NCI-H1105 (cell line): ENCODE data around the gene FANCG.

Experiments
- DNase-seq: peaks from one replicate; lab custom pipeline; 2025; lab: John Stamatoyannopoulos, UW

Gene FANCG

DNA sequence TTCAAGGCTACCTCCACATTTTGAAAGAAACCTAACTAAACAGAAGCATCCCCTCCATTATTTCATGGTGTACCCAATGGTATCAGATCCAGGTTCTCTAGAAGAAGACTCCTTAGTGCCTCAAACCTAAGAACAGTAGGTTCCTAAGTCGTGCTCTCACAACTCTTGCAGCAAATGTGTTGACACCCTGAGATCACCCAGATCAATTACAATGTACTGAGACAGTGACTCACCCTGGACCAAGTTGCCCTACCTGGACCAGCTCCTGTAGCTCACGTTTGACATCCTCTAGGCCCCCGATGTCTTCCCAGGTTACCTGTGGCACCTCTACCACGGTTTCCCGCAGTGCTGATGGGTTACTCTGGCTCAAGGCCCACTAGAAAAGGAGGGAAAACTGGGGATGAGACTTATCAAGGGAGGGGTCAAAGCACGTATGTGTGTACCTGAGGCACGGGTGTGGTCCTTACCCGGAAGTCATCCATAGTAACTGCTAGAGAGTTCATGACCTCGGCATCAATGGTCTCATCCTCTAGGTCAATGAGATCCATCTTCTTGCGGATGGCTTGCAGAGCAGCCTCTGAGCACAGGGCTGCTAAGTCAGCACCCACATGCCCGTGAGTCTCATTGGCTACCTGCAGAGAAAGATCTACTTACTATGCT, 19.1 kb downstream of the FANCG start:
- no peak for DNase-seq

DNA sequence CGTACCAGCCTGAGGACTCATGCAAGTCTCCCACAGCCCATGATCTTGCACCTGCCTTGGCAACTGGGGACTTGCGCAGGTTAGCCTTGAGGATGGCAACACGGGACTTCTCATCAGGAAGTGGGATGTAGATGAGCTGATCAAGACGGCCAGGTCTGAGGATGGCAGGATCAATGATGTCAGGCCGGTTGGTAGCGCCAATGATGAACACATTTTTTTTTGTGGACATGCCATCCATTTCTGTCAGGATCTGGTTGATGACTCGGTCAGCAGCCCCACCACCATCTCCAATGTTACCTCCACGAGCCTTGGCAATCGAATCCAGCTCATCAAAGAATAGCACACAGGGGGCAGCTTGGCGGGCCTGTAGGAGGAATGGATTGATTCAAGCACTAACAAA, 20.3 kb downstream of the FANCG start:
- no peak for DNase-seq

DNA sequence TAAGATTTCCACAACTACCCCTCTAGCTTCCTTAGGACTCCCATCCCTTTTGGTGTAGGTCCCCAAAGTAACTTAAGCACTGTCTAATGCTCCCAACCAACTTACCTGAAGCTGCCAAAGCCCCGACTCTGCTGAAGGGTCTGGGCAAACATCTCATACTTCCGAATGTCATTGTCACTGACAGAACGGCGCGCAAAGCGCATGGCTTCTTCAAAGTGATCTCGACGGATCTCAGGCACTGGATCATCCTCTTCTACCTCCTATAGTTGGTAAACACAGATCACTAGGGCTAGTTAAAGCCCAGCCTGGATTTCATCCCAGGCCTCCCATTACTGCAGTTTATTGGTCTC, 22.5 kb downstream of the FANCG start:
- DNase-seq, result no peak

DNA sequence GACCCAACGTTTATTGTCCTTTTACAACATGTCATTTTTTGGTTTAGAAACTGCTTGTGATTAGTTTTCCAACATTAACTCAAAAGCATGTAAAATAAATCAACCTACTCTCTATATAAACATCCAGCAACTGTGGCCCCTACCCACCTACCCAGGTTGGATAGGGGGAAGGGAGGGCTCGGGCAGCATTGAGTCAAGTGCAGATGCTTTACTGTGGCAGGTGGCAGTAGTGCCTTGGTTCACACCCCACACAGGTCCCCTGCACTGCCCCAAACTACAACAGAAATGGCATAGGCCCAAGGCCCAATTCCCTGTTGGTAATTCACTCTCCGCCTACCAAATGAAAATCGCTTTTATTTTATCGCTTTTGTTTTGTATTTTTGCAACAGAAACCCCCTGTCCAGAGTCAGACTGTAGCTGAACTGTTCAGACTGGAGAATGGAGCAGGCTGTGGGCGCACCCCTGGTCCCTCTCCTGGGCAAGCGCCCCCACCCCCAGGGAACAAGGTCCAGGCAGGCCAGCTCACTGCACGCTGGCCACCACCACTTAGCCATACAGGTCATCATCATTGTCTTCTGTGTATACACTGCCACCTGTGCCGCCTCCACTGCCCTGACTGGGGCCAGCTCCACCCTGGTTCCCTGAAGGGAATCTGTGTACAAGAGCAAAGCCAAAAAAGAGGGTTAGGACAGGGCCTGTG, 23.0 kb downstream of the FANCG start:
- no peak for DNase-seq

DNA sequence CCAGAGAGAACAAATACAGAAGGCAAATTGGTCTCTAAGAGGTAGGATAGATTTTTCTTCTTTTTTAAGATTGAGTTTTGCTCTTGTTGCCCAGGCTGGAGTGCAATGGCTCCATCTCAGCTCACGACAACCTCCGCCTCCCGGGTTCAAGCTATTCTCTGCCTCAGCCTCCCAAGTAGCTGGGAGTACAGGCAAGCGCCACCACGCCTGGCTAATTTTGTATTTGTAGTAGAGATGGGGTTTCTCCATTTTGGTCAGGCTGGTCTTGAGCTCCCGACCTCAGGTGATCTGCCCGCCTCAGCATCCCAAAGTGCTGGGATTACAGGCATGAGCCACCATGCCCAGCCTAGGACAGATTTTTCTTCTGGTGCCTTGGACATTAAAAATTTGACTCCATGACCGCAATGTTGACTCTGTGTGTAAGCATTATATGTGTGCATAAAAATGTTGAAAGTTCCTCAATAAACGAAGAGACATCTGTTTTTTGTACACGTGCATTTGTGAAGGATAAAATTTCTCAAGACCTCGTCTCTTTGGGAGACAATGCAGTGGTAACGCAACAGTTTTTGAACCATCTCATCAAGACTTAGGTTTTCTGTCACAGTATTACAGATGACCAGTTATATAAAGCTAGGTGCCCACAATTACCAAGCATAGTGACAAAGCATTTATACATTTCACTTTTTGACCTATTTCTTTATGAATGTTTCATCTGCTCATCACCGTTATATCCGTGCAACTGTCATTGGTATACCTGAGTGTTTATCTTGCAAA, 24.7 kb downstream of the FANCG start:
- DNase-seq, result no peak

DNA sequence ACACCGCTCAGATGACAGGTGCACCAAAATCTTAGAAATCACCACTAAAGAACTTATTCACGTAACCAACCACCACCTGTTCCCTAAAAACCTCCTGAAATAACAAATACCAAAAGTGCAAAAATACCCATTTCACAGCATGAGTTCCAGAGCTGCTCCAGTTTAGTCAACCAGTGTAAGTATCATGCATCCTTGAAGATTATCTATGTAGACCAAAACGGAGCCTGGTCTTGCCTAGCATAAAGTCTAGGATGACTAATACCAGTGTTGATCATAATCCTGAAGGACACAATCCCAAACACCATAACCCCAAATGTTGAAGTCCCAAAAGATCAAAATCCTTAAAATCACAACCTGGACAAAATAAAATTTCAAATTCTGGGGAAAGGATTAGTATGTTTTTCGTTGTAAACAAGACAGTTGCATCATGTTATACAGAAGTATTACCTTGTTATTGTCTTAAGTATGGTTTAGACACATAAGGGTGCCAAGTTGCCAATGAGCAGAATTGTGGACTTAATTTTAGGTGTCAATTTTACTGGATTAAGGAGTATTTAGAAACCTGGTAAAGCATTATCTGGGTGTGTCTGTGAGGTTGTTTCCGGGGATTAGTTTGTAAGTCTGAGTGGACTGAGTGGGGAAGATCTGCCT, 25.4 kb downstream of the FANCG start:
- DNase-seq, result no peak

DNA sequence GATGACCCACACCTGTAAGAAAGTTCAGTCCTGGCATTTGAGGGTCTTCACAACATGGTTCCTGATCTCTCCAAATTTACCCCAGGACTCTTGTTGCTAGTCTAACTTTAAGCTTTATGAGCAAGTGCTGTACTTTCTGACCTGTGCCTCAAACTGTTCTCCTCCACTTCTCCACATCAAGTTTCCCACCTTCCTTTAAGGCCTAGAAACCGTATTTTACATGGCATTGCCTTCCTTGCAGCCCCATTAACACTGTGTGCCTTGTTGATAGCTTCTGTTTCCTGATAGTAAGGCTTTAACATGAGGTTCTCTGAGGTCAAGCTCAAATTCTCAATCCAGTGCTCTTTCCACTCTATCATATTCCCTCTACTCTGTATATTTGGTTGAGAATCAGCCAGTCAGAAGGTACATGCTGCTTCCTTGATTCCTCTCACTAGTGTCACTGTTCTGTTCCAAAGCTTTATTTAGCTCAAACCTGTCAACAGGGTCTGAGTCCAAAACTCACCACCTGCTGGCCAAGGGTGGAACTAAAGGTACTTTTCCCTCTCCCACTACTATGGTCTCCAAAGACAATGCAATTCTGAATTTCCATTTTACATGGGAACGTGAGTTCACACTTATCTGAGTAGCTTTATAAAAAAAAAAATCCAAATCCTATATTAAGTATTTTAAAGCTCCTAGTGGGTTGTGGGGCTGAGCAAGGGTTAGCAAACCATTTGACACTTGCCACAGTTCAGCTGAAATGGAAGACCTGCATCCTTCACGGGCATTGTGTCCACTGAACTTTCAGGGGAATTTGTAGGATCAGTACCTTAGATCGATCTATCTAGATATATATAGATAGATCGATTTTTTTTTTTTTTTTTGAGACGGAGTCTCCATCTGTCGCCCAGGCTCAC, 28.4 kb downstream of the FANCG start:
- DNase-seq, result peak; percentile 19

DNA sequence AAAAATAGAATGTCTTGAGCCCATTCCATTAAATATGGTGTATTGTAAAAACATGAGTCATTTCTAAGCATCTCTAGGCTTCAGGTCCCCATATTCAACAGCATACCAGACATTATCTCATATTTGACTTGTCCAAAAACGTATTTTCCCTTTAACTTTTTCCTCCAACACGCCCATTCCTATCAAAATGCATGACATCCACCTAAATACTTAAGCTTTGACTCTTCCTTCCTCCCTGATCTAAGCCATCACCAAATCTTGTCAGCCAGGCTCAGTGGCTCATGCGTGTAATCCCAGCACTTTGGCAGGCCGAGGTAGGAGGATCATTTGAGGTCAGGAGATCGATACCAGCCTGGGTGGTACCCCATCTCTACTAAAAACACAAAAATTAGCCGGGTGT, 31.2 kb downstream of the FANCG start:
- no peak for DNase-seq

DNA sequence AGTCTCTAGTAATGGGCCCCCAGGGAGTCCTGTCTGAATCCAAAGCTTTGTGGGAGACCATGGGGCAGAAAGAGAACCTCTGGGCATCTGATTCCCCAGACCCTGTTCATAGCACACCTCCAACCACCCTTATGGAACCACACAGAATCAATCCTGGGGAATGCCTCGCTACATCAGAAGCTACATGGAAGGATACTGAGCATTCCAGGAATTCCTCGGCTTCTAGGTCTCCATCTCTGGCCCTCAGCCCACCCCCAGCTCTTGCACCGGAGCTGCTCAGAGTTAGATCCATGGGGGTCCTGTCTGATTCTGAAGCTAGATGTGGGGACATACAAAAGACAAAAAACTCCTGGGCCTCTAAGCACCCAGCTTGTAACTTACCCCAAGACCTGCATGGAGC, 35.7 kb downstream of the FANCG start:
- no peak for DNase-seq

DNA sequence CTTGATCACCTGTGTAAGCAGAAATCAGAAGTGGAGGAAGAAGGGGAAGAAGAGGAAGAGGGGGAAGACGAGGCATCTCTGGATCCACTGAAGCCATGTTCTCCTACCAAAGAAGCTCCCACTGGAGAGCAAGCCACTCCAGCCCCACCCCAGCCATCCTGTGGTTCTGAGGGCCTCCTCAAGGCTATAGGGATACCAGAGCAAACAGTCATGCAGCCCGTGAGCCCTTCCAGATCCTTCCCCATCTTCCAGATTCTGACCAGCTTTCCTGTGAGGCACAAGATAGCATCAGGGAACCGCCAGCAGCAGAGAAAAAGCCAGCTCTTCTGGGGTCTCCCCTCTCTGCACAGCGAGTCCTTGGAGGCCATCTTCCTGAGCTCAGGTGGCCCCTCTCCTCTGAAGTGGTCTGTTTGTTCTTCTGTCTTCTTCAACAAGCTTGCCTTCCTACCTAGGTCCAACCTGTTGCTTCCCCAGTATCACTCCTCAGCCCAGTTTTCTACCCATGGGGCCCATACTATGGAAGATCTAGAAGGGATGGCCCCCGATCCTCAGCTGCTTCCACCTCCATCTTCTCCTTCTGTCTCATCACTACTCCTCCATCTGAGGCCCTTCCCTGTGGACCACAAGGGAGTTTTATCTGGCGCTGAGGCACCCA, 36.7 kb downstream of the FANCG start:
- no peak for DNase-seq

DNA sequence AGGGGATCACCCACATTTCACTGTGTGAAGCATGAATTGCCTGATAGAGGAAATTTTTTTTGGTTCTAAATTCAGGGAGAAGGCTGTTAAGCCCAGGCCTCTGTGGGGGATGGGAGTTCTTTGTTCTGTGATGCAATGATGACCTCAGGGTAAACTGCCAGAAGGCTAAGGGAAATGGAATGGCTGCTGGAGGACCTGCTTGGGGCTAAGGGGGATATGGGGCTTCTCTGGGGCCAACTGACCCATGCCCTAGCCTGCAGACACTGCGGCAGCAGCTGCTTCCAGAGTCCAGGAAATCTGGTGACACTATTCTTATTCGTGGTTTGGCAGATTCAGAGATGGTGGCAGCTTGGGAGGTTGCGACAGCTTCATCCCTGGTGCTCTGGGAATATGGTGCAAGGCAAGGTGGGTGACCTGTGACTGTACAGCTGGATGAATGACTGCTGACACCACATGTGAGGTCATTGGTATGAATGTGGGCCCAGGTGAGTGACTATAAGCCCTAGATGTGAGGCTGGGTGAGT, 37.6 kb downstream of the FANCG start:
- no peak for DNase-seq

DNA sequence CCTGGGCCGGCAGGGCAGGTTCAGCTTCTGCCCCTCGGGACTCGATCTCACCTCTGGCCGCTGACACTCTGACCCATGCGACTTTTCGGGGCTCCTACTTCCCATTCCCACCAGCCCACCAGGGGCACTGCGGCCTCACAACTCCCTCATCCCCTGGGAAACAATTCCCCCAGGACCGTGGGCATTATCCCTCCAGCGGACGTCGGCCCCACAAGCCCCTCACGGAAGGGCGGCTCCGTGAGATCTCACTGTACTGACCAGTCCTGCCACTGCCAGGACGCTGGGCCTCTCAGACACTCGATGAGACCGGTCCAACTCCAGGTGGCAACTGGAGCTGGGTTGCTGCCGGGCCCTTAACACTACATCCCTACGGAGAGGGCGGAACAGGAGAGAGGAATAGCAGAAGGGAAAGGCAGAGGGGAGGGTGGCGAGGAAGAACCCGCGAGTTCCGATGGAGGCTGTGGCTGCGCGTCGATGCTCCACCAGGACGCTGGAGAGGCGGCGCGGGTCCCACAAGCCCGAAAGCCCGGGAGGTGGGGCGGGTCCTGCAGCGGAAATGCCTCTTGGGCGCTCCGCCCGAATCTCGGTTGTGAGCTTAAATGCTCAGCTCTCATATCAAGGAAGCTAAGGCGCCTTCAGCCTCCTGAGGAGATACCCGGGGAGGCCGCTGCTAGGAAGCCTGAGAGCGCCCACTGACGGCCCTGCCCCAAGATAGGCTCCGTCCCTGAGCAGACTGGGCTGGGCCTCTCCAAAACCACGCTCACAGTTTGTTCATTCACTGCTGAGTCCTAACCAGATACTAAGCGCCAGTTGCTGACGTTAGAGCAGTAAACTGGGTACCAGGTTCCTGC, 43.7 kb downstream of the FANCG start:
- DNase-seq, result no peak

DNA sequence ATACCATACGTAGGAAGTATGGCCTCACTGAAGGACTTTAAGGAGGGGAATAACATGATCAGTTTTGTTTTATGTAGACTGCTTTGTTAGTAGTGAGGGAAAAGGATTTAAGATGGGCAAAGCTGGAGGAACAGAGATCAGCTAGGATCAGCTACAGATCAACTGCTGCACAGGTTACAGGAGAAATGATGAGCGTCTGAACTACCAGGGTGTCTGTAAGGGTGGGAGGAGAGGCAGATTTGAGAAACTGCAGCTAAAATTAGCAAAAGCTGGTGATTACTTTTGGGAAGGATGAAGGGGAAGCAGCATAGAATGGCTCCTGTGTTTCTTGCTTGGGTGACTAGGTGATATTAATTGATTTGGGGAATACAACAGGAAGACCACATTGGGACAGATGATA, 46.6 kb downstream of the FANCG start:
- no peak for DNase-seq

DNA sequence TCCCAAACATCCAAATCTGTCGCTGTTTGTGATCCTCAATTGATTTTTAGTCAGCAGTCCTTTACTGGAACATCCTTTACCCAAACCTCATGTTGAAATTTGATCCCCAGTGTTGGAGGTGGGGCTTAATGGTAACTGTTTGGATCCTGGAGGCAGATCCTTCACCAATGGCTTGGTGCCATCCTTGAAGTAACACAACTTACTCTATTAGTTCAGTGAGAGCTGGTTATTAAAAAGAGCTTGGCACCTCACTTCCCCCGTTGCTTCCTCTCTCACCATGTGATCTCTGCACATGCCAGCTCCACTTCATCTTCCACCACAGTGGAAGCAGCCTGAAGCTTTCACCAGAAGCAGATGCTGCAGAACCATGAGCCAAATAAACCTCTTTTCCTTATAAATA, 49.9 kb downstream of the FANCG start:
- DNase-seq, result peak; percentile 10

DNA sequence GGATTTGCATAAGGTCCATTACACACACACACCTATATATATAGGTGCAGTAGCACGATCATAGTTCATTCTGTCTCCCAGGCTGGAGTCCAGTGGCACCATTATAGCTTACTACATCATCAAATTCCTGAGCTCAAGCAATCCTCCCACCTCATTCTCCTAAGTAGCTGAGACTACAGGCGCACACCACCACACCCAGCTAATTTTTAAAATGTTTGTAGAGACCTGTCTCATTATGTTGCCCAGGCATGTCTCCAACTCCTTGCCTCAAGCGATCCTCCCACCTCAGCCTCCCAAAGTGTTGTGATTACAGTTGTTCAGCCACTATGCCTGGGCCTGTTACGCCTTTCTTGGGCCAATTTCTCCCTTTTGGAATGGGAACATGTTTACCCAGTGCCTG, 50.5 kb downstream of the FANCG start:
- DNase-seq, result no peak

DNA sequence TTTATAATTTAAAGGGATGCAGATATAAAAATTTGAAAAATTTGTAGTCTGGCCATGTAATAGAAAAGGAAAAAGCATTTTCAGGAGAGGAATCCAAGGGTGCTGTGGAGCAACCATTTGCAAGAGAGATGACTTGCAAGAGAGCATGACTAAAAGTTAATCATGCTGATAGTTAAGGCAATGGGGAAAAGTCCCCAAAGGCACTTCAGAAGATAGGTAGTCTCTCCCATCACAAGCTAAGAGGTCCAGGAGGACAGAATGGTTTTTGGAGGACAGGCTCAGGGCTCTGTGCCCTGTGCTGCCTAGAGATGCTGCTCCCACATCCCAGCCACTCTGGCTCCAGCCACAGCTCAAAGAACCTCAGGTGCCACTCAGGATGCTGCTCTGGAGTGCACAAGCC, 51.4 kb downstream of the FANCG start:
- DNase-seq, result no peak

DNA sequence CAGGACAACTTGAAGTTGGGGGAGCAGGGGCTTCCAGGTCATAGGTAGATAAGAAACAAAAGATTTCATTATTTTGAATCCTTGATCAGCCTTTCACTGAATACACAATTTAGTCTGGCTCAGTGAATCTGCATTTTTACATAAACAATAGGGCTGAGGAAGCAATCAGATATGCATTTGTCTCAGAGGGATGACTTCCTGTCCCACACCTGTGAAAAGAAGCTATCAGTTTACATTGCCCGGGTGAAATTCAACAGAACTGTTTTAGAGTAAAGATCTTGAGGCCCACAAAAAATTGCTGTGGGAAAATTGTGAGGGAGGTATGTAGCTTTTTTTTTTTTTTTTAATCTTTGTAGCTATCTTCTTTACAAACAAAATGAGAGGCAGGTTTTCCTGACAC, 51.9 kb downstream of the FANCG start:
- DNase-seq, result no peak

DNA sequence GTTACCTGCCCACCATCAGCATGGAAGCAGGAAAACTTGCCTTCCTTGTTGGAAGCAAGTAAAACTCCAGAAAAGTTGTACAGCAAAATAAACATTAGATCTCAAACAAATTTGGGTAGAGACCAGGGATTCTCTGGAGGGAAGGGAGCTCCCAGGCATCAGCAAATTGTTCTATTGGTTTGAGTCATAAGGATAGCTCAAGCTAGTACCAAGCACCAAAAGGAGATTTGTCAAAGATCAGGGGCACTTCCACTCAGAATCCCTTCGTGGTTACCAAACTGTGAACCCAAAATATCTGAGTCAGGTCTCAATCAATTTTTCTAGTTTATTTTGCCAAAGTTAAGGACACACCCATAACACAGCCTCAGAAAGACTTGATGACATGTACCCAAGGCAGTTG, 52.4 kb downstream of the FANCG start:
- no peak for DNase-seq

DNA sequence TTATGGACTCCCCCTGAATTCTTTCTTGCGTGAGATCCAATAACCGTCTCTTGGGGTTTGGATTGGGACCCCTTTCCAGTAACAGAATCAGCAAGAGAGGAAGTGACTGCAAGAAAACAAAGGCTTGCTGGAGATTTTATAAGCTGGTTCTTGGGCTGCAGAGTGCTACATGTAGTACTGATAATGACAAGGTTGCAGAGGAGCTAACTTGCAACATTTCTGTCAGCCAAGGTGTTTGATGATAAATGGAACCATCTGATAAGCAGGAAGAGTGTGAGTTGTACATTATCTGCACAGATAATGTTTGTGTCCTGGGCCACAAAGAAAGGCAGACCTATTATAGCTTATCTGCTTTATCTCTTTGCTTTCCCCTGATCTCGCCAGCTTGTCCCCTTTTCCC, 53.1 kb downstream of the FANCG start:
- DNase-seq, result no peak
